Spleen (tissue), 7 donors: Measurements from ENCODE around the gene NPPA.
A peak's percentile ranks its signal among the peaks of the same experiment; 100 is the strongest.

Experiments used
- POLR2A ChIP-seq, 3 donors: fragments of 450-650 bp; IDR thresholded peaks; one replicate each; pipeline ENCODE4 v1.5.1; 2017; ENCODE audit warnings: antibody characterized with exemption in 3 of 3, mild to moderate bottlenecking in 1 of 3
- POLR2AphosphoS5 ChIP-seq, 3 donors: sonication (generic); formaldehyde crosslinking; IDR thresholded peaks; one replicate each; pipeline ENCODE4 v1.5.1; 2017; ENCODE audit warnings: antibody characterized with exemption in 3 of 3
- TF ChIP-seq, protein P1 (sequence below), 11 experiments: fragments of 200-600 bp in 7 of 11; fragments of 450-650 bp in 4 of 11; sonication (generic) in 4 of 11; IDR thresholded peaks in 8 of 11; conservative IDR thresholded peaks in 3 of 11; 1 replicate in 7 of 11; 2 replicates in 4 of 11; pipeline versions ENCODE4 v1.4.0 to v1.8.0; 2016 to 2021; ENCODE audit warnings: antibody characterized with exemption in 11 of 11, inconsistent platforms in 4 of 11, mild to moderate bottlenecking in 1 of 11
- donor health status: DM: no; HTN: no; CAD: no; lungs with moderate emphysema.
- donor health status: DM: no; HTN: no; CAD: no.
- donor health status: DM: no; HTN: no; CAD: no.

DNA sequence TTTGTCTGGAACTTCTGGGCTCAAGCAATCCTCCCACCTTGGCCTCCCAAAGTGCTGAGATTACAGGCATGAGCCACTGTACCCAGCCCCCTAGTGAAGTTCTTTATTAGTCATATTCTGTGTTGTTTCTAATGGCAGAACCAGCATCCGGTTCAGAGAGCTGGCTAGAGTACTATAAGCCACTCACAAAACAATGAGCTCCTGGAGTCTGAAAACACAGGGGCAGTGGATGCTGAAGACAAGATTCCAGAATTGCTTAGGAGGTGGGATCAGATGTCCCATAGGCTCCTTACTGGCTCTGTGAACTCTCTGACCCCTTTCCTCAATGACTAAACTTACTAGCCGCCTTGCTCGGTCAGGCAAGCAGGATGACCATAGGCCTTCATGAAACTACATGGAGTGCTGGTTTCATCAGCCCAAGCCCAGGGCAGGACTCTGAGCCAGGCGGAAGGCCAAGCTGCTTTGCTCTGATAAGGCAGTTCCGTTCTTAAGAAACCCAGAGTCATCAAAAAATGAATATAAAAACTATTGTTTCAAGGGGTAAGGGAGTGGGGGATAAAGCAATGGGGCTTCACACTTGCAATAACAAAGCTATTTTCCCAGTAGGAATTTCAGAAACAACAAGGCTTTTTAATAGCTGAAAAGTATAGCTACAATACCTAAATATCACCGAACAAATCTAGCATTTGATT lies 49.9 kb downstream of the NPPA start:
- TF ChIP-seq POLR2AphosphoS5 (IDR thresholded peaks at IDR 0.05) = peak in 2 of 3 donors; percentile 76 to 80
- TF ChIP-seq, protein P1, sequence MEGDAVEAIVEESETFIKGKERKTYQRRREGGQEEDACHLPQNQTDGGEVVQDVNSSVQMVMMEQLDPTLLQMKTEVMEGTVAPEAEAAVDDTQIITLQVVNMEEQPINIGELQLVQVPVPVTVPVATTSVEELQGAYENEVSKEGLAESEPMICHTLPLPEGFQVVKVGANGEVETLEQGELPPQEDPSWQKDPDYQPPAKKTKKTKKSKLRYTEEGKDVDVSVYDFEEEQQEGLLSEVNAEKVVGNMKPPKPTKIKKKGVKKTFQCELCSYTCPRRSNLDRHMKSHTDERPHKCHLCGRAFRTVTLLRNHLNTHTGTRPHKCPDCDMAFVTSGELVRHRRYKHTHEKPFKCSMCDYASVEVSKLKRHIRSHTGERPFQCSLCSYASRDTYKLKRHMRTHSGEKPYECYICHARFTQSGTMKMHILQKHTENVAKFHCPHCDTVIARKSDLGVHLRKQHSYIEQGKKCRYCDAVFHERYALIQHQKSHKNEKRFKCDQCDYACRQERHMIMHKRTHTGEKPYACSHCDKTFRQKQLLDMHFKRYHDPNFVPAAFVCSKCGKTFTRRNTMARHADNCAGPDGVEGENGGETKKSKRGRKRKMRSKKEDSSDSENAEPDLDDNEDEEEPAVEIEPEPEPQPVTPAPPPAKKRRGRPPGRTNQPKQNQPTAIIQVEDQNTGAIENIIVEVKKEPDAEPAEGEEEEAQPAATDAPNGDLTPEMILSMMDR (IDR thresholded peaks at IDR 0.05 in 8 of 11, conservative IDR thresholded peaks at IDR 0.05 in 3 of 11) = no peak
- no peak for TF ChIP-seq POLR2A (IDR thresholded peaks at IDR 0.05)
